GM18951 (cell line): ENCODE results near the gene BCL2L12.
A peak's percentile ranks its signal among the peaks of the same experiment; 100 is the strongest.
"Not testable (repeated sequence)": the region's sequence is repeated elsewhere in the genome, so short reads cannot be mapped to it uniquely, and the experiment has no call there.

Experiments
- POLR2A ChIP-seq: IDR thresholded peaks from 4 replicates; pipeline ENCODE4 v1.6.1; 2011; ENCODE audit warnings: mild to moderate bottlenecking; ENCODE audit not compliant: insufficient read length, insufficient read depth; ENCODE audit errors: extremely low read depth
- in situ Hi-C: fragments of 300-500 bp; cut with MboI; formaldehyde crosslinking; loops from one replicate; pipeline ENCODE4 v1.12.0; 2022; ENCODE audit warnings: low sequenced_read_pairs, mixed read lengths, inconsistent platforms; ENCODE audit not compliant: unreplicated experiment

The BCL2L12 gene, protein sequence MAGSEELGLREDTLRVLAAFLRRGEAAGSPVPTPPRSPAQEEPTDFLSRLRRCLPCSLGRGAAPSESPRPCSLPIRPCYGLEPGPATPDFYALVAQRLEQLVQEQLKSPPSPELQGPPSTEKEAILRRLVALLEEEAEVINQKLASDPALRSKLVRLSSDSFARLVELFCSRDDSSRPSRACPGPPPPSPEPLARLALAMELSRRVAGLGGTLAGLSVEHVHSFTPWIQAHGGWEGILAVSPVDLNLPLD

GRCh38 chr19:49665351-49666119, at the start of gene BCL2L12, which contains the start of gene IRF3:
TSS of gene BCL2L12 (plus strand) at chr19:49665933. CDS start at chr19:49666693, 760 bp downstream.
TSS of gene IRF3 (minus strand) at chr19:49665857. CDS start at chr19:49664838, 1,019 bp downstream.
- in situ Hi-C loops: no loop called here
- peak; percentile 74 for TF ChIP-seq POLR2A

DNA sequence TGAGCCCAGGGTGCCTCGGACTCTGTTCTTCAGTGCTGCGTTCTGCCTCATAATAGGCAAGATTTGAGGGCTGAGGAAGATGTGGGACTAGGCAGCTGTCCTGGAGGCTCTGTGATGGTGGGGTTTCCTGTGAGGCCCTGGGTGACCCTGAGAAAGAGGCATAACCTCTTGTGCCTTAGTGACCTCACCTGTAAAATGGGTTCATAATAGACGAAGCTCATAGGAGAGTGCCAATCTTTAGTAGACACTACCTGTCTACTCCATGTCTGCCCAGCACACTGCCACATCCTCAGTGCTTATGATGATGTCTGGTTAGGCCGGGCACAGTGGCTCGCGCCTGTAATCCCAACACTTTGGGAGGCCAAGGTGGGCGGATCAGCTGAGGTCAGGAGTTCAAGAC, 49.2 kb upstream of the BCL2L12 start:
- no peak for TF ChIP-seq POLR2A
- in situ Hi-C loops: no loop called here

GRCh38 chr19:49616945-49617344, 48.8 kb upstream of the BCL2L12 start:
- in situ Hi-C loops: no loop called here
- TF ChIP-seq POLR2A: no peak

DNA sequence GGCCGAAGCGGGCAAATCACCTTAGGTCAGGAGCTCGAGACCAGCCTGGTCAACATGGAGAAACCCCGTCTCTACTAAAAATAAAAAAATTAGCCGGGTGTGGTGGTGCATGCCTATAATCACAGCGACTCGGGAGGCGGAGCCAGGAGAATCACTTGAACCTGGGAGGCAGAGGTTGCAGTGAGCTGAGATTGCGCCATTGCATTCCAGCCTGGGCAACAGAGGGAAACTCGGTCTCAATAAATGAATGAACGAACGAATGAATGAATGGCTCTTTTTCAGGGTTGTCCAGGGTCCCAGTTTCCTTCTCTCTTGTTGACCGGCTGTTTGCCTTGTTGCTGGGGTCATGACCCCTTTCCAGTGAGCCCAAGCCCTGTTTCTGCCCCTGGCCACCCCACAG, 47.9 kb upstream of the BCL2L12 start:
- in situ Hi-C loops: not testable (repeated sequence)

GRCh38 chr19:49624967-49625910, 40.5 kb upstream of the BCL2L12 start:
- in situ Hi-C loops: no loop called here
- no peak for TF ChIP-seq POLR2A

DNA sequence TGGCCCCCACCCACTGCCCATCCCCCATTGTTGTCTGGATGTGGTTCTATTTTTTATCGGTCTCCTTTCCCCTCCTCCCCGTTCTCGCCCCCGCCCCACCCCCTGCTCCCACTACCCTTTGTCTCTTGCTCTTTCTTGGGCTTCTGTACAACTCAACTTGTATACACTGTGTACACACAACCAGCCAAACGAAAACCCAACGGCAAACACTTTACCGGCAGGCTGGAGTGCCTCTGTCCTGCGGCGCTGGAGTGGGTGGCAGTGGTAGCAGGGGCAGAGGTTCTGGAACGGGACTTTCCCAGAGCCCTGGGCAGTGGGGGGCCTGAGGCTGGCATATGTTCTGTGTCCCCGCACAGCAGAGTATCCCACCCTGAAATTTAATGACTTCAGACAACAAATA, 39.5 kb upstream of the BCL2L12 start:
- in situ Hi-C loops: no loop called here
- TF ChIP-seq POLR2A: no peak

- no peak for TF ChIP-seq POLR2A
- in situ Hi-C loops: no loop called here
These were observed 36.1 kb upstream of the BCL2L12 start for GRCh38 chr19:49629659-49630058.

- in situ Hi-C loops: no loop called here
- no peak for TF ChIP-seq POLR2A
These were observed 34.6 kb upstream of the BCL2L12 start for GRCh38 chr19:49631014-49631588.

GRCh38 chr19:49631610-49632192, 34.0 kb upstream of the BCL2L12 start:
- no peak for TF ChIP-seq POLR2A
- in situ Hi-C loops: no loop called here

GRCh38 chr19:49632576-49632975, 33.2 kb upstream of the BCL2L12 start:
- TF ChIP-seq POLR2A: no peak
- in situ Hi-C loops: no loop called here

- in situ Hi-C loops: not testable (repeated sequence)
These were observed 32.5 kb upstream of the BCL2L12 start for GRCh38 chr19:49633273-49633672.

DNA sequence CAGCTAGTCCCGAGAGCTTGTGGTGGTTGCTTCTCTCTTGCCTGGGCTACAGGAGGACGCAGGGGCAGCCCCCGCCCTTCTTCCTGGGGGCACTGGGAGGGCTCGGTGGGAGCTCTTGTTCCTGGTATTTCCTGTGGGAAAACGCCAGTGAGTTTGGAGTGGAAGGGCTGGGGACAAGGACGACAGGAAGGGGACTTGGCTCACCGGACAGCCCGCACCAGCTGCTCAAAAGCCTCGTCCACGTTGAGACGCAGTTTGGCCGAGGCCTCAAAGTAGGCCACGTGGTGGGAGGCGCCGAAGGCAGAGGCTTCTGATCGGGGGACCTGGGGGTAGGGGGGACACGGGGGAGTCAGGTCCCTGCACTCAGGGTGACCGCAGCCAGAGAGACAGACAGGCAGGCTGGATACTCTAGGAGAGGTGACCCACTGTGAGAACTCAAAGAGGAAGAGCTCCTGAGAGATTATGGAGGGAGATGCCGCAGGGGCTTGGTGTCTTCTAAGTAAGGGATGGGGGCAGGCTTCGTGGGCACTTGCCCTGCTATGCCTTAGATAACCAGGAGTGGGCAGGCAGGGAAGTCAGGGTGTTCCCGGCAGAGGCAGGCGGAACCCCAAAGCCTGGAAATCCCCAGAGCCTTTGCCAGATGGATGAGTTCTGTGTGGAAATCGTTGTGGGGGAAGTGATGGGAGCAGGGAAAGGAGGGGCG, 30.1 kb upstream of the BCL2L12 start:
- in situ Hi-C loops: no loop called here

More for the DNA sequence above, 30.1 kb upstream of the BCL2L12 start:
- no peak for TF ChIP-seq POLR2A
